Effector CD8-positive, alpha-beta T cell (primary cell): Measurements from ENCODE around the gene CAMK2G.
"Not testable (repeated sequence)": the region's sequence is repeated elsewhere in the genome, so short reads cannot be mapped to it uniquely, and the experiment has no call there.

Source experiments
- DNase-seq: peaks from one replicate; lab custom pipeline; 2025; lab: John Stamatoyannopoulos, UW

Gene CAMK2G

DNA sequence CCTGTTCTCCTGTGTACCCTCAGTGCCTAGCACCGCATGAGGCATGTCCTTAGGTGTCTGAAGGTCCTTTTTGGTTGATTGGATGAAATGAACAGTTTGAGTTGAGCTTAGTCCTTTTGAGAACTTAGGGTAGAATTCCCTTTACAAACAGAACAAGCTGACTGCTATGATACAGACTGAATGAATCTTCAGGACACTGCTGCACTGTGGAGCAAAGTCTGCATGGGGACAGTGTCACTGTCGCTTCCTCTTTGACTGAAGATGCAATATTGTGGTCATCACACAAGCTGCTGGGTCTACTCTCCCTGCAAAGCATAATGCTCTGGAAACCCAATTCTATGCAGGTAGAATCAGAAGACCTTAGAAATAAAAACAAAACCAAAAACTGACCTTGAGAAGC lies 28.0 kb upstream of the CAMK2G start:
- no peak for DNase-seq

GRCh38 chr10:73901261-73901660 lies 26.9 kb upstream of the CAMK2G start:
- DNase-seq: no peak

DNA sequence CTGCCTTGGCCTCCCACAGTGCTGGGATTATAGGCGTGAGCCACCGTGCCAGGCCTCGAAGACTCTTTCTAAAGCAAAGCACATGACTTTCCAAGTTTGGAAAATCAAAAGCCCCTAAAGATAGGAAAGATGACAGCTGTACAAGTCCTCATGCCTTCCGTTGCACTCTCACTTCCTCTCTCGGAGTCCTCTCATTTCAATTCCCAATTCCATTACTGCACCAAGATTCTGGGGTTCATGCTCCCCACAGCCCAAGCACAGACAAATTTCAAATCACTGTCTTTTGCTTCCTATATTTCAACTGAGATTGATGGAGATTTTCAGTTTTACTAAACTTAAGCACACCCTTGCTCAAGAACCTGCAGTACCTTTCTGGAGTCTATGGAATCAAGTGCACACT lies 25.7 kb upstream of the CAMK2G start:
- no peak for DNase-seq

DNA sequence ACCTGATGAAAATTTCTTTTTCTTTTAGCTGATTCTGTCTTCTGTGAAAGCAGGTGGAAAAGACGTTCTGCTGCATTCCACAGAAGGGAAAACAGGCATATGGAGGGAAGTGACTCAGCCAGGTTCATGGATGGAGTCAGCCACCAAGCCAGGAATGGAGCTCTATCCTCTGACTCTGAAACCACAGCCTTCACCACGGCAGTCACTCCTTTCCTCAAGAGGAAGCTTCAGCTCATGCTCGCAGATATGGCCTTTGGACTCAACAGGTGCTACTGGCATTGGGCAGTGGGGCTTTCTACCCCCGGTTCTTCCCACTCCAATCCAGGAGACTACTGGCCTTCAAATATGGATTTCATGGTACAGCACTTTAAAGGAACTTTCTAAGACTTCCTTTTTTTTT lies 25.1 kb upstream of the CAMK2G start:
- DNase-seq: no peak

GRCh38 chr10:73898730-73899410 lies 24.5 kb upstream of the CAMK2G start:
- DNase-seq: no peak

DNA sequence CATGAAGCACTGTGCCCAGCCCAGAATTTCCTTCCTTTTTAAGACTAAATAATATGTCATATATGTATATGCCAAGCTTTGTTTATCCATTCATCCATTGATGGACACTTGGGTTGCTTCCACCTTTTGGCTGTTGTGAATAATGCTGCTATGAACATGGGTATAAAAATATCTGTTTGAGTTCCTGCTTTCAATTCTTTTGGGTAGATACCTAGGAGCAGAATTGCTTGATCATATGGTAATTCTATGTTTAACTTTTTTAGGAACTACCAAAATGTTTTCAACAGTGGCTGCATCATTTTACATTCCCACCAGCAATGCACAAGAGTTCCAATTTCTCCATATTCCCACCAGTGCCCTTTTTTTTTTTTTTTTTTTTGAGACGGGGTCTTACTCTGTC lies 23.3 kb upstream of the CAMK2G start:
- no peak for DNase-seq

GRCh38 chr10:73895381-73895780 lies 21.0 kb upstream of the CAMK2G start:
- not testable (repeated sequence) for DNase-seq

GRCh38 chr10:73894245-73894971 lies 20.1 kb upstream of the CAMK2G start:
- no peak for DNase-seq

- DNase-seq: no peak
Observed at GRCh38 chr10:73893426-73893825, 19.1 kb upstream of the CAMK2G start.

DNA sequence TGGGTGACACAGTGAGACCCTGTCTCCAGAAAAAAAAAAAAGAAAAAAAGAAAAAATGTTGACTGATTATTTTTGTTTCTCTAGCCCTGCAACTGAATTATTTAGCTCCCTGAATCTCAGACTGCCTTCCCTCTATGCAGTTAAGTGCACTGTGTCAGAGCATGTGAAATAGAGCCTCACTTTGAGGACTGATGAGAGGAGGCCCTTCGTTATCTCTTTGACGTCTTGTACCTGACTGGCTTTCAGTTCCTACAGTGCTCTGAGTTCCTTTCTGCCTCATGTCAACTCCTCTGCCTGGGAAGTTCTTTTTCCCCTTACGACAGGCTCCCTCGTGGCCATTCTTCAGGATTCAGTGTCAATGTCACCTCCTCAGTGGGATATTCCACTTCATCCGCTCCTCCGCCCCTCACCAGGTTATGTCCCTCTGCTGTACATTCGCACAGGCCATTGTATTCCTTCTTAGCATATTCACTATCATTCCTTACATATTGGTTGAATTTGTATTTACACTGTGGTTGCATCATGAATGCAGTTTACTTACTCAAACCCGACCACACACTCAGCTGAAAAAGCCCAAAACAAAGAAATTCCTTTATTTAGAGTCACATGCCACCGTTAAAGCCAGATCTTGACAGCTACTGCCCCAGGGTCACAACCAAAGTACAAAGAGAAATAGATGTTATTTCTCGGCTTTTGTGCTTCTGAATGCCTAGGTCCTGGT lies 18.1 kb upstream of the CAMK2G start:
- no peak for DNase-seq

DNA sequence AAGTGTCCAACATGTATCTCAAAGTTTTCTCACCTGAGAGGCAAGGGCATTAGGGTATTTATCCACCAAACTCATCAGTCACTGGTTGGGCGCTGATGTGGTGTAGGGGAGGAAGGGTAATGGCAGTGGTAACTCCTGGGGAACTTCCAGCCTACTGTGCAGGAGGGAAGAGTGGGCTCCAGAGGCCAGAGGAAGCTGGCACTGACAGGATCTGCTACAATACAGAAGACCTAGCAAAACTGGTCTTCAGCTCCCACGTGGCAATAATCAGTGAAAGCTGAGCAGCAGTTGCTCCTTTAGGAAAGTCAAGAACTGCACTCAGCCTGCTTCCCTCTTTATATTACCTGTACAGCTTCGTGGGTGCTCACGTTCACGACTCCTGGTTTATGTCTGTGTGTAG lies 17.2 kb upstream of the CAMK2G start:
- DNase-seq: no peak

GRCh38 chr10:73890830-73891229 lies 16.5 kb upstream of the CAMK2G start:
- not testable (repeated sequence) for DNase-seq

- DNase-seq: no peak
Observed at GRCh38 chr10:73890261-73890660, 15.9 kb upstream of the CAMK2G start.

DNA sequence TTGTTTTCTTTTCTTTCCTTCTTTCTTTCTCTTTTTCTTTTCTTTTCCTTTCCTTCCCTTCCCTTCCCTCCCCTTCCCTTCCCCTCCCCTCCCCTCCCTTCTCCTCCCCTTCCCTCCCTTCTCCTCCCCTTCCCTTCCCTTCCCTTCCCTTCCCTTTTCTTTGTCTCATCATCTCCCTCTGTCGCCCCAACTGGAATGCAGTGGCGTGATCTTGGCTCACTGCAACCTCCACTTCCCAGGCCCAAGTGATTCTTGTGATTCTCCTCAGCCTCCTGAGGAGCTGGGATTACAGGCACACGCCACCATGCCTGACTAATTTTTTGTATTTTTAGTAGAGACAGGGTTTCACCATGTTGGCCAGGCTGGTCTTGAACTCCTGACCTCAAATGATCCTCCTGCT lies 15.1 kb upstream of the CAMK2G start:
- not testable (repeated sequence) for DNase-seq

- DNase-seq: no peak
Observed at GRCh38 chr10:73889014-73889413, 14.7 kb upstream of the CAMK2G start.

- no peak for DNase-seq
Observed at GRCh38 chr10:73888514-73888913, 14.2 kb upstream of the CAMK2G start.

GRCh38 chr10:73887294-73888039 lies 13.1 kb upstream of the CAMK2G start:
- DNase-seq: no peak

GRCh38 chr10:73886661-73887293 lies 12.4 kb upstream of the CAMK2G start:
- DNase-seq: no peak

- DNase-seq: peak; percentile 49
Observed at GRCh38 chr10:73886085-73886529, 11.8 kb upstream of the CAMK2G start.

DNA sequence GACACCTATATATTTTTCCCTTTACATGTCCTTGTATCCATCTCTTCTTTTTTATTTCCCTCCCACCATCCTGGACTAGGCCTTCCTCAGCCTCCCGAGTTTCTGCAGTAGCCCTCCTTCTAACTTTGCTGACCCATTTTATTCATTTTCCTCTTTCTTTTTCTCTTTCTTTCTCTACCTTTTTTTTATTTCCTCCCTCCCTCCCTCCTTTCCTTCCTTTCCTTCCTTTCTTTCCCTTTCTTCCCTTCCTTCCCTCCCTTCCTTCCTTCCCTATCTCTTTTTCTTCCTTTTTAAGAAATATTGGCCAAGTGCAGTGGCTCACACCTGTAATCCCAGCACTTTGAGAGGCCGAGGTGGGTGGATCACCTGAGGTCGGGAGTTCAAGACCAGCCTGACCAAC lies 9.7 kb upstream of the CAMK2G start:
- no peak for DNase-seq

DNA sequence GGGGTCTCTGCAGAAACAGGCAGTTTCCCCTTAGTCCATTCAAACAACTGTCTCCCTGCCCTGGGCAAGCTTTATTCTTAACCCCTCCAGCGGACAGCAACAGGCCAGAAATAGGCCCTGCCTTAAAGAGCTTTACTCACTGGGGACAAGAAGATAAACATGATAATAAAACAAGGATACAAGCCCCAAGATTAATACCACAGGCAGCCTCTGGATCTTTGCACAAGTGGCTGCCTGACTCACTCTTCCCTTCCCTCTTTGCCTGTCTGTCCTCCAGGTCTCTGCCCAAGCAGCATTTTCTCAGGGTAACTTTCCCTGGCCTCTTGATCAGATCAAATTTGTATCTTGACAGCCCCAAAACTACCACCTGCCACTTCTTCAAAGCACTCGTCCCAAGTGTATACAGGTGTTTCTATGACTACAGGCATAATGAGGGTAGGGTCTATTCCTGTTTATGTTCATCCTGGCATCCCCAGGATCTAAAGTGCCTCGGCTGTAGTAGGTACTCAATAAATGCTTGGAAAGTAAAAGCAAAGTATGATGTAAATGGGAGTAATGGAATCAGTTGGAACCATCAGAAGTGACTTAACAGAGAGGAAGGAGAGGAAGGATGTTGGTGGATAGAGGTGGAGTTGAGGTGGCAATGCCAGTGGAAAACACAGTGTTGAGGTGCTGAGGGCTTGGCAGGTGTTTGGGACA lies 7.0 kb upstream of the CAMK2G start:
- no peak for DNase-seq
